HG03521 (cell line): ENCODE results near the gene LRRC43.
"Not testable (repeated sequence)": the region's sequence is repeated elsewhere in the genome, so short reads cannot be mapped to it uniquely, and the experiment has no call there.

Source experiments
- ATAC-seq: cut with Tn5 transposase; IDR thresholded peaks from one replicate; pipeline ENCODE4 v1.9.1; 2021; ENCODE audit warnings: mild to moderate bottlenecking, moderate library complexity; ENCODE audit not compliant: unreplicated experiment

The LRRC43 gene

GRCh38 chr12:122152754-122153153, 30.2 kb upstream of the LRRC43 start:
- no peak for ATAC-seq

GRCh38 chr12:122155705-122156104, 27.2 kb upstream of the LRRC43 start:
- no peak for ATAC-seq

- ATAC-seq = no peak
Observed at GRCh38 chr12:122158700-122159285, 24.1 kb upstream of the LRRC43 start.

DNA sequence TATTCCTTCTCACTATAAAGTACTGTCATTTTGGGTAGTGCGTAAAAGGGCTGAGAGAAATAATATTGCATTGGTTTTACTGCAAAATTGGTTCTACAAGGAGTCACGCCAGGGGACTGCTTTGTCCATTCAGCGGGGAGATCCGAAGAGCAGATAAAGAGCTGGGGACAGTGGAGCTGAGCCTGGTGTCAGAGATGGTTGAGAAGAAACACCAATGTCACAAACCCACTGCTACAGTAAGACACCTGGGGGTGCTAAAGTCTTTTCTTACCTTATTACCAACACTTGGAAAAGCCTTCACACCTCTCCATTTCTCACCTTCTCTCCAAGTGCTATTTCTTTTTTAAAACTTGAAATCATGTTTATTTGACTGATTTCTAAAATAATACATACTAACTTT, 23.0 kb upstream of the LRRC43 start:
- ATAC-seq = no peak

- ATAC-seq = no peak
Observed at GRCh38 chr12:122160761-122161160, 22.2 kb upstream of the LRRC43 start.

GRCh38 chr12:122161682-122162081, 21.2 kb upstream of the LRRC43 start:
- ATAC-seq = no peak

- ATAC-seq = no peak
Observed at GRCh38 chr12:122162976-122163375, 19.9 kb upstream of the LRRC43 start.

GRCh38 chr12:122166422-122167349, 16.2 kb upstream of the LRRC43 start:
- no peak for ATAC-seq

DNA sequence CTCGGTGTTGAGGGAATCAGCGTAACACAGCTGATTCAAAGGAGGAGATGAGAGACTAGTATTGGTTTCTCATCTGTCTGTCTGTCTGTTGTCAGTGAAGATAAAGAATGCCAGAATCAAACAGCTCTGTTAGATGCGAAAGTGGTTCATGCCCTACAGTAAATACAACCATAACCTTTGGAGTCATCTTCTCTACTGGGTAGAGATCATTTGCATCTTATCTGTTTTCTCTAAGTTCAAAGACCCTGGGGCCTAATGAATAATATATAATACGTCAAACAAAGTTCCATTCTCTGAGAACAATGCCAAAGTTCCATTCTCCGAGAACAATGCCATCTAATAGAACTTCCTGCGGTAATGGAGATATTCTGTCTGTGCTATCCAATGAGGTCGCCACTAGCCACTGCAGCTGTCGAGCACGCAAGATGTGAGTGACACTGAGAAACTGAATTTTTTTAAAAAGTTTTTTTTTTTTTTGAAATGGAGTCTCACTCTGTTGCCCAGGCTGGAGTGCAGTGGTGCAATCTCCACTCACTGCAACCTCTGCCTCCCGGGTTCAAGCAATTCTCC, 15.5 kb upstream of the LRRC43 start:
- ATAC-seq = no peak

GRCh38 chr12:122168492-122168891, 14.4 kb upstream of the LRRC43 start:
- ATAC-seq = no peak

DNA sequence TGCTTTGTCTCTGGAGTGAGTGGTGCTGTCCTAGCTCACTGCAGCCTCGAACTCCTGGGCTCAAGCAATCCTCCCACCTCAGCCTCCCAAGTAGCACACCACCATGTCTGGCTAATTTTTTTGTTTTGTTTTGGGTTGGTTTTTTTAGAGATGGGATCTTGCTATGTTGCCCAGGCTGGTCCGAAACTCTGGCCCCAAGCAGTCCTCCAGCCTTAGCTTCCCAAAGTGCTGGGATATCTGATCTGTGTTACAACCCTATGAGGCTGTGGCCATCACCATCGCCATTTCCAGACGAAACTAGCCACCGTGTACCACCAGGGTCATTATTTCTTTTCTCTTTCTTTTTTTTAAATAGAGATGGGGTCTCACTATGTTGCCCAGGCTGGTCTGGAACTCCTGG, 11.5 kb upstream of the LRRC43 start:
- no peak for ATAC-seq

DNA sequence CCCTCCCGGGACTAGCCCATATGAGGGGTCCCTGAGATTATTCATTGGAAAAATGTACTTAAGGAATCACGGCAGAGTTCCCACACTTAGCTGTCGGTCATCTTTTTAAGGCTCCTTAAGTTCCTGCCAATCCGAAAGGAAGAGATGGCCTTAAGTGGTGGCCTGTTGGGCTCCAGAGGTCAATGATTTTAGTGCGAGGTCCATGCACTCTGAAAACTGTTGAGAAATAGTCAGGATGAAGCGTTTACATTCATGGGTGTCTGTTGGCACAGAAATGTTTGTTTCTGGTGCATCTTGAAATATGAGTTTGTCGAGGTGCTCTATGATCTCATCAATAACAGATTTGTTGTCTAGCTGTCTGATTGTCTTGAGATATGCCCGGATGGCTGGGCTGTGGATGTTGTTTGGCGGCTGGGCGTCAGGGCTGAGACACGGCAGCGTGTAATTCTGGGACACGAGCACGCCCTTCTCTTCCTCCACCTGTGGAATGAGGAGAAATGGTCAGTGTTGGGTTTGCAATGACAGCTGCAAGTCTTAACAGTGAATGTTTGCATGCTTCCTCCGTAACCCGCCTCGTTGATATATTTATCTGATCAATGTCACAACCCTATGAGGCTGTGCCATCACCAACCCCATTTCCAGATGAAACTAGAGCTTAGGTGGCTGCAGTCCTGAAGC, 10.5 kb upstream of the LRRC43 start:
- ATAC-seq = no peak

DNA sequence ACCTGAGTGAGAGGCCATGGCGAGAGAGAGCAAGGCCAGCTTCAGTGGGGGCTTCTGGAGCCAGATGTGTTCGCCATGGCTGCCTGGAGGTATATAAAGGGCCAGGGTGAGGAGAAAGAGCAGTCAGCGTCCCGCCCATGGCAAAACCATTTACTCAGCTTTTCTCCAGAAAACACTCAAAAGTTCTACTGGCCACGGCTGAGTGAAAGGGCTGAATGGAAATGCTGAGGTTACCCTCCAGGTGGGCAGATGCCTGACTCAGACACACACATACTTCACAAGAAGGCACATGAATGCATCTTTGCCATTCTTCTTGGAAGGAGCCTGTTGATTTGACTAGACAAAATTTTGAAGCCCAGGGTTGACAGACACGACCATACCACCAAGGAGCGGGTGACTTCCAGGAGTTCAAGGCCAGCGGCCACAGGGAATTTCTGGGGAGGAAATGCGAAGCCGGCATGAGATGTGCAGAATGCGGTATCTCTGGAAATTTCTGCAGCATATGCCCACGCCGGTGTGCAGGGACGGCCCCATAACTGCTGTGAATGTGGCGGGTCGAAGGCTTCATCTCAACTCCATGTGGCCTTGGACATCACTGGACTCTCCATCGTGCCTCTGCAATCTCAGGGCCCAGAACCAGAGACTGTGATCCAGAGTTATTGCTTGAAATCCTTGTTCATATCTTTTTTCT, 8.6 kb upstream of the LRRC43 start, which contains the start of gene IL31:
Gene IL31, minus strand, starts transcription at position 67 of the 691 bp plus-strand sequence. Its CDS starts 49 bp downstream, at position 18.
- no peak for ATAC-seq

GRCh38 chr12:122176473-122176872, 6.5 kb upstream of the LRRC43 start:
- ATAC-seq = not testable (repeated sequence)

DNA sequence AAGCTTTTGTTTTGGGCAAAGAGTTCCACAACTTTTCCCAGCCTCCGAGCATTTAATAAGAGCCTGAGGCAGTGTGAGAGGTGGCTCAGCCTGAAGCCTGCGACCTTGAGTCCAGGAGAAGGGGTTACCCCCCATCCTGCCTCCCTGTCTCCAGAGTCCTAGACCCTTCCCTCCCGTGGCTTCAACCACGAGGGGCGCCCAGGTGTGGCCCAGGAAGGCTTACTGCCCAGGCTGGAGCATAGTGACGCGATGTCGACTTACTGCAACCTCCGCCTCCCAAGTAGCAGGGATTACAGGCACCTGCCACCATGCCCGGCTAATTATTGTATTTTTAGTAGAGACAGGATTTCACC, 641 bp downstream of the LRRC43 start:
- no peak for ATAC-seq

DNA sequence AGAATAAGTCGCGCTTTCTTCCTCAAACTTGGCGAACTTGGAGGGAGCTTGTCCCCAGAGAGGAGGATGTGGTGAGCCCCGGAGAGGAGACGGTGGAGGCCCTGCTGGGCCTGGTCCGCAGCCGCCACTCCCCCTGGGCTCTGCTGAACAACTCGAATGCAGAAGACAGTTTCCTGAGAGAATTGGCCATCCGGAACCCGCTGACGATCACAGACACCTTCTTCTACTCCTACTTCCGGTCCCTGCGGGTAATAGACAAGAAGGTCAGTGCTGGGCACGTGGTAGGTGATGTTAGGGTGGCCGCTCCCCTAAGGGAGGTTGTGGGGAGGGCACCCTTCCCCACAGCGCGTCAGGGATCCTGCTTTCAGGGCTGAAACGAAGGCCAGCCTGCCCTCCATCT, 1.6 kb downstream of the LRRC43 start:
- ATAC-seq = no peak

- ATAC-seq = no peak
Observed at GRCh38 chr12:122185079-122185478, 2.2 kb downstream of the LRRC43 start.

DNA sequence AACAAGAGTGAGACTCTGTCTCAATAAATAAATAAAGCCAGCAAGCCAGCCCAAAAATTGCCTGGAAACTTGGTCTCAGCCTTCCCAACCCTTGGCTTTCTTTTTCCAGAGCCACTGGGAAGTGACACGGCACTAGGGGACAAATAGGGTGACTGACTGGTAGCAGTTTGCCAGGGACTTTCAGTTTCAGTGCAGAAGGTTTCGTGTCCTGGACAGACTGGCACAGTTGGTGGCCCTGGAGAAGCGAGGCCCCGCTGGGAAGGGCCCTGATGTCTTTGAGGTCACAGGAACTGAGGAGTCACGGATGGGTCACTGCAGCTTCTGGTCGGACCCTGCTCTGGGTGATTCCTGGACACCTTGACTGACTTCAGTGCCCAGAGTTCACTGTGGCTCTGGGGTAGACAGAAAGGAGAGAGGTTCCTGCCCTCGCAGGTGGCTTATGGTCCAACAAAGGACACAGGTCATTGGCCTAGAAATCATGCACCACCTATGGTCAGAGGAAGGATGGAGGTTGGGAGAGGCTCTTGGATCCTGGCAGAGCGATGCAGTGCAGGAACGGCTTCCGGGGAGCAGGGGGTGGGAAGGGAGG, 2.7 kb downstream of the LRRC43 start:
- ATAC-seq = no peak

DNA sequence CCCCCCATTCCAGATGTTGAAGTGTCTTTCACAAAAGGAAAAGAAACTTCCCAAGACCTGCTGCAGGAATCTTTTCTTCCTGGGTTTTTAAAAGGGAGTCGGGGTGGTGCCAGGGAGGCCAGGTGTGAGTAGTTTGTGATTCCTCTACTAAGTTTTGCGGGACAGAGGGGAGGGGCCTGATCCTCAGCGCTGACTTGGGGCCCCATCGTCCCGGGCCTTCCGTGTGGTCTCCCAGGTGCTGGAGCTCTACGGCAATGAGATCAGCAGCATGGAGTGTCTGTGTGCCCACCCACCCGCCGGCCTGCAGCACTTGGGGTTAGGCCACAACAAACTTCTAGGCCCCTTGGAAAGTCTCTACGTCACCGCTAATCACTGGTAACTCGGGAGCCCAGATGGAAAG, 4.5 kb downstream of the LRRC43 start:
- ATAC-seq = no peak

DNA sequence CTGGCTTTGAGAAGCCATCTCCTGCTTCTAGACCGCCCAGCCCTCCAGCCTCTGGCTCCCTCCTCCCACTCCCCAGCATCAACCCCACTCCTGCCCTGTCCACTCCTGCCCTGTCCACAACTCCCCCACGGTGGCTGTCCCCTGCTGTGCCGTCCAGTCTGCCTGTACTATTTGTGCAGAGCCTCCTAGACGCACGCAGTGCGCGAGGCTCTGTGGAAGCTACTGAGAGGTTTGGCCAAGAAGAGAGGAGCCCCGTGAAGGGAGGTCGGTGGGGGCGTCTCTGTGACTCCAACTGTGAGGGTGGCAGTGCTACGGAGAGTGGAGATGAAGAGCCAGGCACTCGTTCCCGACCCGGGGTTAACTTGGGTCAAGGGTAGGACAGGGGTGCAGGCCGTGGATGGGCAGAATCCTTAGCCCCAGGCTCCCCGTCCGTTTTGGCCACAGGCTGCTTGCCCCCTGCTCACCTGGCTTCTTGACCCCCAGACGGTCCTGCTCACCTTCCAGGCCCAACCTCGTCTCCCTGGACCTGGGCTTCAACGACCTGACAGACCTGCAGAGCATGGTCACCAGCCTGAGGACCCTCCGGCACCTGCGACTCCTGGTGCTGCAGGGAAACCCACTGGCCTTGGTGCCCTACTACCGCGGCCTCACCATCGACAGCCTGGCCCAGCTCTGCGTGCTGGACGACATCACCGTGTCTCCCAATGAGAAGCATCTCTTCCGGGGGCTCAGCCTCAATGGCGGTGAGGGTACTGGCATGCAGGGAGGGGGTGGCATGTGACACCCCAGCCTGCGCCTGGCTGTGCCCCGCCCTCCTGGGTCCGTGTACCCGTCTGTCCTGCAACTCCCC, 6.9 kb downstream of the LRRC43 start:
- ATAC-seq = no peak
